PFSK-1 (cell line): Measurements from ENCODE around the gene HPCAL1.

Experiments used
- POLR2AphosphoS5 ChIP-seq: IDR thresholded peaks from 2 replicates; pipeline ENCODE4 v1.6.1; 2012; ENCODE audit warnings: low read depth, mild to moderate bottlenecking, control low read depth, low read length, moderate library complexity
- TAF1 ChIP-seq: IDR thresholded peaks from 2 replicates; pipeline ENCODE4 v1.6.1; 2012; ENCODE audit warnings: low read length, control low read depth, borderline replicate concordance; ENCODE audit not compliant: insufficient read depth

- TF ChIP-seq TAF1, result no peak
- no peak for TF ChIP-seq POLR2AphosphoS5
Measured at GRCh38 chr2:10294077-10294476, 8.6 kb upstream of the HPCAL1 start.
